NB4 (cell line): ENCODE results near the gene PIAS2.
"Not testable (repeated sequence)": the region's sequence is repeated elsewhere in the genome, so short reads cannot be mapped to it uniquely, and the experiment has no call there.

Source experiments
- DNase-seq: peaks from one replicate; pipeline ENCODE4 v3.0.0; 2010; ENCODE audit warnings: low read depth
- H3K4me3 ChIP-seq: one replicate; pipeline ENCODE4 v1.5.1; 2011; ENCODE audit warnings: mild to moderate bottlenecking, low read depth, low read length, moderate library complexity
- CTCF ChIP-seq: IDR thresholded peaks from one replicate; pipeline ENCODE4 v1.5.1; 2012; ENCODE audit warnings: low read depth, low read length
- MAX ChIP-seq: IDR thresholded peaks from 2 replicates; pipeline ENCODE4 v1.6.1; 2011; ENCODE audit warnings: low read depth, low read length
- MYC ChIP-seq: IDR thresholded peaks from 2 replicates; pipeline ENCODE4 v1.6.1; 2011; ENCODE audit warnings: low read depth, low read length
- POLR2A ChIP-seq: IDR thresholded peaks from 2 replicates; pipeline ENCODE4 v1.6.1; 2011; ENCODE audit warnings: mild to moderate bottlenecking; ENCODE audit not compliant: insufficient read length; ENCODE audit errors: extremely low read depth

PIAS2 gene

GRCh38 chr18:46843372-46843771 lies 73.9 kb downstream of the PIAS2 start:
- TF ChIP-seq POLR2A (no peak), MYC (no peak), MAX (no peak), CTCF (no peak)
- no peak for DNase-seq
- H3K4me3 ChIP-seq = no peak overlapping the region

- H3K4me3 ChIP-seq = no peak overlapping the region
- TF ChIP-seq MAX (no peak), POLR2A (no peak), MYC (no peak), CTCF (no peak)
- DNase-seq = no peak
These were observed 74.7 kb downstream of the PIAS2 start for GRCh38 chr18:46842583-46842982.

- H3K4me3 ChIP-seq = no peak overlapping the region
- TF ChIP-seq MAX (no peak), CTCF (no peak)
- DNase-seq = no peak
These were observed 83.4 kb downstream of the PIAS2 start for GRCh38 chr18:46833899-46834298.

GRCh38 chr18:46832849-46833248 lies 84.5 kb downstream of the PIAS2 start:
- TF ChIP-seq MYC (no peak), CTCF (no peak)
- no peak overlapping the region for H3K4me3 ChIP-seq
- no peak for DNase-seq

- H3K4me3 ChIP-seq, DNase-seq: not testable (repeated sequence)
These were observed 84.9 kb downstream of the PIAS2 start for GRCh38 chr18:46832422-46832821.

GRCh38 chr18:46831434-46831833 lies 85.9 kb downstream of the PIAS2 start:
- DNase-seq = no peak
- no peak for TF ChIP-seq CTCF
- no peak for TF ChIP-seq MYC
- no peak for TF ChIP-seq MAX
- TF ChIP-seq POLR2A = no peak
- H3K4me3 ChIP-seq = no peak overlapping the region

- H3K4me3 ChIP-seq = no peak overlapping the region
- TF ChIP-seq MYC = no peak
- TF ChIP-seq MAX = no peak
- TF ChIP-seq POLR2A = no peak
- no peak for TF ChIP-seq CTCF
These were observed 86.7 kb downstream of the PIAS2 start for GRCh38 chr18:46830633-46831032.

More at GRCh38 chr18:46830633-46831032, 86.7 kb downstream of the PIAS2 start:
- DNase-seq = no peak
